Measurements from ENCODE around the gene RPL18.
A peak's percentile ranks its signal among the peaks of the same experiment; 100 is the strongest.
"Not testable (repeated sequence)": the region's sequence is repeated elsewhere in the genome, so short reads cannot be mapped to it uniquely, and the experiment has no call there.

The RPL18 gene

GRCh38 chr19:48588670-48589401 is 30.1 kb downstream of the RPL18 start:
- TF ChIP-seq GATA1 (IDR thresholded peaks at IDR 0.05; ENCODE audit: low read depth, low read length) = no peak
- no peak for TF ChIP-seq POLR2A (IDR thresholded peaks at IDR 0.05; ENCODE audit: low read length)
- peak; percentile 88 to 93 for DNase-seq

DNA sequence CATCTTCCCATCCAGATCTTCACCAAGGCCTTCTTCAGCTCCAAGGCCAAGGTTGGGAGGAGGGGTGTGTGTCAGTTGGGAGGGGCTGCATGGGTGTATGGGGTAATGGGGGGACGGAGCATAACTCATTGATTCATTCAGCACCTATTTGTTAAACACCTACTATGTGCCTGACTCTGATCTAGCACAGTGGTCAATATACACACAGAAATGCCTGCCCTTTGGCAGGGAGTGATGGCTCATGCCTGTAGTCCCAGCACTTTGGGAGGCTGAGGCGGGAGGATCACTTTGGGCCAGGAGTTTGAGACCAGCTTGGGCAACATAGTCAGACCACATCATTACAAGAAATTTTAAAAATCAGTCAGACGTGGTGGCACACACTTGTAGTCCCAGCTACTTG is 31.6 kb downstream of the RPL18 start:
- TF ChIP-seq GATA1 (IDR thresholded peaks at IDR 0.05; ENCODE audit: low read depth, low read length) (no peak), POLR2A (IDR thresholded peaks at IDR 0.05; ENCODE audit: low read length) (no peak)

DNA sequence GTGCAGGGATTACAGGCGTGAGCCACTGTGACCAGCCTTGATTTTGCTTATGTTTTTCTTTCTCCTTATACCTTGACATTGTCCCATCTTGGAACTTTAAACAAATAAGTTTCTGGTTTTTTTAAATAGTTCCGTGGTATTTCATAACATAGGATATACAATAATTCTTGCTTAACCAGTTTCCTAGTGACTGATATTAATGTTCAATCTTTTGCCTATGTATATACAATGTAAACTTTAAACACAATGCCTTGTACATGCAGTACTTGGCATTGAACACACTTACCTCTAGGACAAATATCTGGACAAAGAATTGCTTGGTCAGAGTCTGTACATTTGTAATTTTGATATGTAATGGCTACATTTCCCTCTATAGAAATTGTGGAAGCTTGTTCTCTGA is 36.8 kb downstream of the RPL18 start:
- TF ChIP-seq GATA1 (IDR thresholded peaks at IDR 0.05; ENCODE audit: low read depth, low read length) = no peak
- TF ChIP-seq POLR2A (IDR thresholded peaks at IDR 0.05; ENCODE audit: low read length) = no peak
- DNase-seq = no peak

More for the DNA sequence above, 31.6 kb downstream of the RPL18 start:
- no peak for DNase-seq

- TF ChIP-seq GATA1 (IDR thresholded peaks at IDR 0.05; ENCODE audit: low read depth, low read length) = no peak
- no peak for TF ChIP-seq POLR2A (IDR thresholded peaks at IDR 0.05; ENCODE audit: low read length)
- no peak for DNase-seq
Observed at GRCh38 chr19:48578891-48579290, 40.1 kb downstream of the RPL18 start.

GRCh38 chr19:48577908-48578307 is 41.1 kb downstream of the RPL18 start:
- not testable (repeated sequence) for DNase-seq

DNA sequence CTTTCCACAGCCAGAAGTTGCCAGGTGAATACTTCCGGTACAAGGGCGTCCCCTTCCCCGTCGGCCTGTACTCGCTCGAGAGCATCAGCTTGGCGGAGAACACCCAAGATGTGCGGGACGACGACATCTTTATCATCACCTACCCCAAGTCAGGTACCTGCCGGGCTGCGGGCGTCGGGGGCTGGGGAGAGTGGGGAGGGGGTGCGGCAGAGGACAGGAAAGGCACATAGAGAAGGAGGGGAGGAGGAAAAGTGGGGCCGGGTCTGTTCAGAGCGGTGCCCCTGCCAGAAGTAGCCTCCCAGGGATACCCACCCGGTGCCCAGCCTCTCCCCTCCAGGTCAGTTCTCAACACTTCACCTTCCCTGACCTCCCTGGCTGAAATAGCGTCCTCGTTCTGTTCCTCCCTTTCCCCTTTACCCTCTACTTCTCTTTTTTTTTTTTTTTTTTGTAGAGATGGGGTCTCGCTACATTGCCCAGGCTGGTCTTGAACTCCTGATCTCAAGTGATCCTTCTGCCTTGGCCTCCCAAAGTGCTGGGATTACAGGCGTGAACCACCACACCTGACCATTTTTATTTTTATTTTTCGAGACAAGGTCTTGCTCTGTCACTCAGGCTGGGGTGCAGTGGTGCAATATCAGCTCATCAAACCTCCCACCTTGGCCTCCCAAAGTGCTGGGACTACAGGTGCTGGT is 42.9 kb downstream of the RPL18 start:
- TF ChIP-seq GATA1 (IDR thresholded peaks at IDR 0.05; ENCODE audit: low read depth, low read length) = no peak
- TF ChIP-seq POLR2A (IDR thresholded peaks at IDR 0.05; ENCODE audit: low read length) = no peak

GRCh38 chr19:48573163-48573505 is 45.8 kb downstream of the RPL18 start:
- DNase-seq = no peak
- TF ChIP-seq GATA1 (IDR thresholded peaks at IDR 0.05; ENCODE audit: low read depth, low read length) (no peak), POLR2A (IDR thresholded peaks at IDR 0.05; ENCODE audit: low read length) (no peak)

More for the DNA sequence above, 42.9 kb downstream of the RPL18 start:
- DNase-seq = no peak

DNA sequence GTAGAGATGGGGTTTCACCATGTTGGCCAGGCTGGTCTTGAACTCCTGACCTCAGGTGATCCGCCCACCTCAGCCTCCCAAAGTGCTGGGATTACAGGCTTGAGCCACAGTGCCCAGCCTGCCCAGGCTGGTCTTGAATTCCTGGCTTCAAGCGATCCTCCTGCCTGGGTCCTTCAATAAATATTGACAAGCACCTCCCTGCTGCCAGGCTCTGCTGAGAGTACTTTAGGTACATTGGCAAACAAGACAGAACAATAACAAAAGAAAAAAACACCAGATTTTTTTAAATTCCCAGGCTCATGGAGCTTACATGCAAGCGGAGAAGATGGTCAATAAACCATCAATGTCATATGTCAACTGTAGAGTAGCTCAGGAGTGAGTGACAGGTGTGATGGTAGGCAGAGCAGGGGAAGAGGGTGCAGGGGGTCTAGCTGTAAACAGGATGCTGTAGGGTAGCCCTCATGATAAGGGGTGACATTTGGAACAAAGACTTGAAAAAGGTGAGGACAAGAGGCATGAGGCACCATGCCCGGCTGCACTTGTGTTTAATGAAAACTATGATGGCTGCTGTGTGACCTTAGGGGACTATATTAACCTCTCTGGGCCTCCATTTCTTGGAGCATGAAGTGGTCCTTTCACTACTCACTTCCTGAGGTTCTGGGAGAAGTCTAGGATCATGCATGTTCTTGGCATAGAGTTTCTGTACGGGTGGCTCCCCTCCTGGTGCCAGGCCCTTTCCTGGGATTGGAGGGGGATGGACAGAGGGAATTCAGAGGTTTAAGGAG is 47.4 kb downstream of the RPL18 start:
- TF ChIP-seq GATA1 (IDR thresholded peaks at IDR 0.05; ENCODE audit: low read depth, low read length) (no peak), POLR2A (IDR thresholded peaks at IDR 0.05; ENCODE audit: low read length) (no peak)
- DNase-seq = no peak

- DNase-seq = no peak
- no peak for TF ChIP-seq GATA1 (IDR thresholded peaks at IDR 0.05; ENCODE audit: low read depth, low read length)
- no peak for TF ChIP-seq POLR2A (IDR thresholded peaks at IDR 0.05; ENCODE audit: low read length)
Observed at GRCh38 chr19:48569814-48570213, 49.2 kb downstream of the RPL18 start.

- no peak for TF ChIP-seq GATA1 (IDR thresholded peaks at IDR 0.05; ENCODE audit: low read depth, low read length)
- TF ChIP-seq POLR2A (IDR thresholded peaks at IDR 0.05; ENCODE audit: low read length) = no peak
- peak in 1 of 2 experiments; percentile 34 for DNase-seq
Observed at GRCh38 chr19:48568345-48568886, 50.6 kb downstream of the RPL18 start.

Data from erythroblast (primary cell).